GM21619 (cell line): ENCODE results near the gene KAT7.
A peak's percentile ranks its signal among the peaks of the same experiment; 100 is the strongest.

Experiments used
- ATAC-seq: cut with Tn5 transposase; IDR thresholded peaks from one replicate; pipeline ENCODE4 v1.9.1; 2021; ENCODE audit not compliant: unreplicated experiment

Gene KAT7

DNA sequence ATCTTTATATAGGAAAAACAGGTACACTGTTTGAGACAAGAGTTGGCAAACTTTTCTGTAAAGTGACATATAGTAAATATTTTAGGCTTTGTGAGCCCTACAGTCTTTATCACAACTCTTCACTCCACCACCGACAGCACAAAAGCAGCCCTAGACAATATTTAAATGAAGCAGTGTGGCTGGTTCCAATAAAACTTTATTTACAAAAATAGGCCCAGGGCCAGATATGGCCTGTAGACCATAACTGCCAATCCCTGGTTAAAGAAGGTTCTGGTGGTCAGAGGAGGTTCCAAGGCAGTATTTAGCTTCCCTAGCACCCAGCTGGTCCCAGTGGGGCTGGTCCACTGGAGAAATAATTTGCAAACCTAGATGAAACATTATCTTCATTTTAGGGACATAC lies 28.2 kb upstream of the KAT7 start:
- no peak for ATAC-seq

GRCh38 chr17:49760932-49761558 lies 27.4 kb upstream of the KAT7 start:
- no peak for ATAC-seq

- no peak for ATAC-seq
Measured at GRCh38 chr17:49762151-49762941, 26.1 kb upstream of the KAT7 start.

GRCh38 chr17:49763735-49764558 lies 24.5 kb upstream of the KAT7 start, which contains the start of gene FAM117A:
Gene FAM117A, minus strand, starts transcription at chr17:49764131. Its CDS starts 44 bp downstream, at chr17:49764087.
- peak; percentile 92 for ATAC-seq

GRCh38 chr17:49764559-49765180 lies 23.8 kb upstream of the KAT7 start:
- no peak for ATAC-seq

DNA sequence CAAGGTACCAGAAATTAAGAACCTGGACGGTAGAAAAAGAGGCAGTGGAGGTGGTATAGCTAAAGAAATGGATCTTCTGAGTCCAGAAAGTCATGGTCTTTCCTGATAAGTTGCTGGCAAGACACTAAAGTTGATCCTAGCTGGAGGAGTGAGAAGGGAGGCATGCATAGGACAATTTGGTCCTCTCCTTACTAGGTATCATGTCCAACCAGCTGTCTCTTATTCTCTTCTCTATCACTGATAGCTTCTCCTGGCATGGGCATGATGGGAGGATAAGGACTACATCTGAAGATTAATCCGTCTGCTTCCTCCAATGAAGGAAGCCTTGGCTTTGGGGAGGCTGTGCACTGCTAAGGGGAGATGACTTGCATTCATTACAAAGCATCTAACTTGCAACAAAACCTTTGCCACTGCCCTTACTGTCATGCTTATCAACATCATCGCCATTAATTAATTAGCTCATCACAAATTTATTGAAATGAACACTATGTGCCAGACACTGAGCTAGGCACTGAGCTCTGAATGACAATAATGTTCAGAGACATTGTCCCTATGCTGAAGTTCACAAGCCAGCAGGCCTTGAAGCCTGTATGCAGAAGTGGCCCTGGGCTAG lies 21.5 kb upstream of the KAT7 start:
- no peak for ATAC-seq

DNA sequence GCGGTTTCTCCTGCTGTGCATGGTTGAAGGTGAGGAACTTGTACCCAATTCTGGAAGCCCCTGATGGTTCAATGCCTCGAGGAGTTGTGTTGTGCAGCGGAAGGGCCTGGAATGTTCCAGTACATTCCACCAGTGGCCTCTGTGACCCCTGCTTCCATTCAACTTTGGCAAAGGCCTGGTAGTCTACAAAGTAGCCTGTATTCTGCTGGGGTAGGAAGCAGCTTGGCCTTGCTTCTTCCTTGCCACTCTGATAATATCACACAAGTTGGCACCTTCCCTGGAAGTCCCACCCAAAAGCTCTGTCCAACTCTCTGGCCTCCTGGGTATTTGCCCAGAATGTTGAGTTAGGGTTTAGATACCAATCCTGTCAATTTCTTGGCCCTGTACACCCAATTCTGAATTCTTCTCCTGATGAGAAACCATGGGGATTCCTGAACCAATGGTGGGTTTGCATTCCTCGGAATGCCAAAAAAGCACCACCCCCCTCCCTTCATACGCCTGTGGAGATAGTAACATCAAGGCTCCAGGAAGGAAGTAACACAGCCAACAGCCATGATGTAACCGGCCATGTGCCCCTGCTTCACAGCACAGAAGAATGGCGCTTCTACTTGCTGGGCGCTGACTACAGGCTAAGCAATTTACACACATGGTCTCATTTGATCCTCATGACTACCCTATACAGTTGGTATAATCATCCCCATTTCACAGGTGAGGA lies 12.8 kb upstream of the KAT7 start:
- no peak for ATAC-seq

- ATAC-seq = no peak
Measured at GRCh38 chr17:49776551-49777300, 11.8 kb upstream of the KAT7 start.

DNA sequence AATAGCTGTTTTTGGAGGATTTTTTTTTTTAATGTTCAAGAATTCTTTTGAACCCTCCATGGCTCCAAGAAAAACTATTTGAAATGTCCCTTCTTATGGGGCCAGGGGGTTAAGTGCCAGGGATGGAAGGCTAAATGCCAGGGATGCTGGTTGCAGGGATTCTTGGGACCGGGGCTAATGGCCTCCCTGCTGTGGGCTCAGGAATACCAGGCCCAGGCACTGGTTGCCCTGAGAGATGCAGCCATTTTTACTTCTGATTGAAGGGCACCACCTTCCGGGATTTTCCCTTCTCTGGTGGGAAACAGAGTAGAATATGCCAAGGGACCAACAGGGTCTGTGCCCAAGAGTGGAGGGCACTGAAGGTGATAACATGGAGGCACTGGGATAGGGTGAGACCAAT lies 10.9 kb upstream of the KAT7 start:
- ATAC-seq = no peak

GRCh38 chr17:49779156-49779738 lies 9.2 kb upstream of the KAT7 start:
- no peak for ATAC-seq

- no peak for ATAC-seq
Measured at GRCh38 chr17:49779739-49780231, 8.7 kb upstream of the KAT7 start.

- ATAC-seq = no peak
Measured at GRCh38 chr17:49783071-49783715, 5.3 kb upstream of the KAT7 start.

GRCh38 chr17:49783791-49784190 lies 4.7 kb upstream of the KAT7 start:
- ATAC-seq = no peak

- ATAC-seq = no peak
Measured at GRCh38 chr17:49784636-49785035, 3.8 kb upstream of the KAT7 start.

DNA sequence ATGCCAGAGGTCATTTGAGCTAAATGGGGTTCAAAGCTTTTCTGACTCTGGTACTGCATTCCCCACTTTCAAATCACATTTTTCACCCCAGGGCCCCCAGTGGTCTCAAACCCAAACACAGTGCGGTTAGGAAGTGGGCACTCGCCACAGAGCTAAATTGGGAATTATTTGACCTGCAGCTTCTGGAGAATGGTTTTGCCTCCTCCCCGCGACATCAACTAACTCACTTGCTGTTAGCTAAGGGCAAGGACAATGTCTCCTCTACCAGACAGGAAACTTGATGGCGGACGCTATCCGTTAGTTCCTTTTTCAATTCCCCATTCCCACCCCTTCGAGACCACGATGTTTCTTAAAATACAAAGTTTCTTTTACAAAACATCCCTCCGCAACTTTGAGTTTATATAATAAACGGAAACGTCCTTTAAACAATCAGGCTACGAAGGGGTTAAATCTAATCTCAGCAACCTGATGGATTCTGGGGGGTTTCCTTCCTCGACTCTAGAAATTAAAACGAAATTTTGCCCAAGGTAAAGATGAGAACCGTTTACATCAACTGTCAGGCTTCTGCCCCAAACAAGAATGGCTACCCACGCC lies 500 bp upstream of the KAT7 start:
- no peak for ATAC-seq

DNA sequence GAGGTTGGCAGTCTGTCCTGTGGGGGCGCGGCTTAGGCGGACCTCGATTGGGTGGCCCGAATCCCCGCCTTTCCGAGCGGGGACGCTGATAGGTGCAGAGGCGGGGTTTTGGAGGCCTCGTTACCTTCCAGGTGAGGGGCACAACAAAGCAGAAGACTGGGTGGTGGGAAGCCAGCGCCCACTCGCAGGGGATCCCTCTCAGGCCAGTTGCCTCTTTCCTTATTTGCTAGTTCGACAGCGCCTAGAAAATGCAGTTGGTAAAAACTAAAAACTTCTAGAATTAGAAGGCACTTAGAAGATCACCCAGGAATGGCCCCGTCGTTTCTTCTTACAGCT lies 730 bp downstream of the KAT7 start:
- ATAC-seq = no peak

- no peak for ATAC-seq
Measured at GRCh38 chr17:49793309-49793708, 4.8 kb downstream of the KAT7 start.

DNA sequence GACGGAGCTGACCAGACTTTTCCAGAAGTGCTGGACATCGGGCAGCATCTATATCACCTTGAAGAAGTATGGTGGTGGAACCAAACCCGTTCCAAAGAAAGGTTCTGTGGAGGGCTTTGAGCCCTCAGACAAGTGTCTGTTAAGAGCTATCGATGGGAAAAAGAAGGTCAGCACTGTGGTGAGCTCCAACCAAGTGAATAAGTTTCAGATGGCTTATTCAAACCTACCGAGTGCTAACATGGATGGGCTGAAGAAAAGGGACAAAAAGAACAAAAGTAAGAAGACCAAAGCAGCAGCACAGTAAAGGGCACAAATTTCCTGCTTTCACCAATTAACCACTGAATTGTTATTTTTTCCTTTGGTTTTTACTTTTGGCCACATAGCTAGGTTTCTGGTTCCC lies 6.9 kb downstream of the KAT7 start:
- no peak for ATAC-seq
